ENCODE data around the gene ARHGAP15. TPM values are rescaled to one million over a fixed set of nuclear protein-coding genes. Genes with fewer than 3 reads are reported as not detected.

ARHGAP15 gene
- total and polyA plus RNA-seq, 2 experiments from 2014 or later = not detected

DNA sequence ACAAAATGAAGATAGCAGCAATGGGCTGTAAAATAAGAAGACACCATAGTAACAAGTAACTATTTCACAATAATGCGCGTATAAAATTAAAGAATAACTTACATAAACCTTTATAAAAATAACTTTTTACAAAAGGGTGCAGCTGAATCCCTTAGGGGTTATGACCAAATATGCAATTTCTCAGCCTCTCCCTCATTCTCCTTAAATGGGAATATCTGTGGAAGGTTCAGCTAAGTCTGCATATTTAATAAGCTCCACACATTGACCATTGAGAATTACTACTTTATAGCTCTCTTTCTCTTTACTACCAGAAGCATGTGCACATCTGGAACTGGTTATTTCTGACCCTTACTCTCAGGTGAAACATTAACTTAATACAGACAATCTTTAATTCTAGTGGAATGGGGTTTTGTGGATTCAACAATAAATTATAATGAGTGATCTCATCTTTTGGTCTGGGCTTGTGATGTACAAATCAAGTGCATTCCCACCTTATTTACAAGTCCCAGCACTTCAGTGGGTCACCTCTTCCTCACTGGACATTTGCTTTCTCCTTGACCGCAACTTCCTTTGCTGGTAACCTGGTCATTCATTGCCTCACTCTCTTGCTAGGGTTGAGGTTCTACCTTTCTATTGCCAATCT lies 15.7 kb downstream of the ARHGAP15 start:
- in situ Hi-C loops (cut with MboI) = no loop called here
- H3K4me2 ChIP-seq (ENCODE audit: unreplicated experiment) = no peak overlapping the region
- no peaks in the 10 kb centered on the region for H3K9me3 ChIP-seq (ENCODE audit: low read depth)
- H3K79me2 ChIP-seq (ENCODE audit: insufficient read depth) = no peaks in the 10 kb centered on the region
- no peaks in the 10 kb centered on the region; the same call in 1 of the 2 replicates for H3K27me3 ChIP-seq (replicated peaks; ENCODE audit: insufficient read depth)
- no peak overlapping the region for H3K27ac ChIP-seq
- DNase-seq = no peak
- WGBS, 2 experiments (ENCODE audit: low coverage in 1 of 2, low lambda C conversion rate in 2 of 2, missing lambda C conversion rate in 2 of 2) = 90 to 94% methylated on average over 3 of the region's 3 CpGs
- H3K9me2 ChIP-seq (ENCODE audit: insufficient read depth) = no peaks in the 10 kb centered on the region
- H3F3A ChIP-seq (ENCODE audit: insufficient read depth) = no peaks in the 10 kb centered on the region
- TF ChIP-seq EZH2 (IDR thresholded peaks at IDR 0.05; ENCODE audit: insufficient read depth, poor library complexity, severe bottlenecking) (no peak), EZH2phosphoT487 (IDR thresholded peaks at IDR 0.05; ENCODE audit: insufficient read depth, low read depth) (no peak)
- no peaks in the 10 kb centered on the region for H4K20me1 ChIP-seq (ENCODE audit: insufficient read depth)
- no peak overlapping the region for H3K4me3 ChIP-seq
- H3K36me3 ChIP-seq (ENCODE audit: low read depth) = no peaks in the 10 kb centered on the region
- no peaks in the 10 kb centered on the region for H3K4me1 ChIP-seq (ENCODE audit: insufficient read depth)
- H2AFZ ChIP-seq = no peak overlapping the region
- no peak overlapping the region for H3K9ac ChIP-seq

DNA sequence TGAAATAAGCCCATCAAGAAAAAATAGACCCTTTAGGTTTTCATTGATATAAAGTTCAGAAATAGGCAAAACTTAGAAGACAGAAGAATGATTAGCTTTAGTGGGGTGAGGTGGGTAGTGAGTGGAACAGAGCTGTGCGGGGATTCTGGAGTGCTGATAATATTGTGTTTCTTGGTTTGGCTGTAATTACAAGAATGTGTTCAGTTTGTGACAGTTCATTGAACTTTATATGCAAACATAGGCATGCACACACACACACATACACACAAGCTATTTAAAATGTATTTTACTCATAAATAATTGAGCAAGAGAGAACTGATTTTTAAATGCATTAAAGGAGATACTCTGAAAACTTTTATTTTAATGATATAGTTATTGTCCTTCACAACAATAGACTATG lies 17.1 kb downstream of the ARHGAP15 start:
- Histone ChIP-seq H3K79me2 (ENCODE audit: insufficient read depth) (no peaks in the 10 kb centered on the region), H4K20me1 (ENCODE audit: insufficient read depth) (no peaks in the 10 kb centered on the region), H3K4me1 (ENCODE audit: insufficient read depth) (no peaks in the 10 kb centered on the region), H3K36me3 (ENCODE audit: low read depth) (no peaks in the 10 kb centered on the region), H3K27me3 (replicated peaks; ENCODE audit: insufficient read depth) (no peaks in the 10 kb centered on the region; the same call in none of the 2 replicates), H3K9me2 (ENCODE audit: insufficient read depth) (no peaks in the 10 kb centered on the region), H3K4me2 (ENCODE audit: unreplicated experiment) (no peak overlapping the region), H3K9me3 (ENCODE audit: low read depth) (no peaks in the 10 kb centered on the region), H3K9ac (no peak overlapping the region), H3F3A (ENCODE audit: insufficient read depth) (no peaks in the 10 kb centered on the region), H3K4me3 (no peak overlapping the region), H2AFZ (no peak overlapping the region), H3K27ac (no peak overlapping the region)
- 0 to 7% methylated on average over 1 of the region's 1 CpG for WGBS, 2 experiments (ENCODE audit: low coverage in 1 of 2, low lambda C conversion rate in 2 of 2, missing lambda C conversion rate in 2 of 2)
- in situ Hi-C loops (cut with MboI) = no loop called here
- DNase-seq = no peak
- TF ChIP-seq EZH2phosphoT487 (IDR thresholded peaks at IDR 0.05; ENCODE audit: insufficient read depth, low read depth) = no peak
- no peak for TF ChIP-seq EZH2 (IDR thresholded peaks at IDR 0.05; ENCODE audit: insufficient read depth, poor library complexity, severe bottlenecking)

DNA sequence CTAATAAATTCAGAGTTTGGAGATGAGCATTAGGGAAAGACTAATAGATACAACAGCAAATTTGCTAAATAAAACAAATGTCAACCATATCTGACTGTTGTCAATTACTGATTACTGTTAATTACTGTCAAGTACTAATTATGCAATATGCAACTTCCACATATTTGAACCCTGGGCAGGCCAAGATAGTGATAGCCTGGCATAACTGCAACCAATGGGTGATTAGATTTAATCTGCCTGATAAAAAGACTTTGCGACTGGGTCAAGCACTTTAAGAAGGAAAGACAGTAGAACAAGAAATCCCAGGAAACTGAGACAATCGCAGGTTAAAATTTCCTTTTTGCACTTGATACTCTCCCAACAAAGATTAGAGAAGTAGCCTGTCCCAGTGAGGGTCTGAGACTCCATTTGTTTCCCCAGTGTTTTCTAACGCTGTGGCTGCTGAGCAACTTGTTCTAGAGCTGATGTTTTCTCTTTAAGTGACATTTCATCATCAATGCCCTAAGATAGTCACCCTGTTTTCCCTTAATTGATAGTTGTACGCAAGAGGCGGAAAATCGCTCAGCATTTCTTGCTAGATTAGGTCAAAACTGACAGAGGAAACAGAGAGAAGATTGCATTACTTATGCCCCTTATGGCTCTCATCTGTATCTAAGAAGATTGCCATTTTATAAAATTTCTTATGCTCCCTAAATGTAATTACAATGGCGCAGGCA lies 17.8 kb downstream of the ARHGAP15 start:
- Histone ChIP-seq H3K79me2 (ENCODE audit: insufficient read depth) (no peaks in the 10 kb centered on the region), H3K27me3 (replicated peaks; ENCODE audit: insufficient read depth) (no peaks in the 10 kb centered on the region; the same call in none of the 2 replicates), H3K36me3 (ENCODE audit: low read depth) (no peaks in the 10 kb centered on the region), H4K20me1 (ENCODE audit: insufficient read depth) (no peaks in the 10 kb centered on the region), H3K9me2 (ENCODE audit: insufficient read depth) (no peaks in the 10 kb centered on the region), H3K4me1 (ENCODE audit: insufficient read depth) (no peaks in the 10 kb centered on the region), H3K9me3 (ENCODE audit: low read depth) (no peaks in the 10 kb centered on the region), H3K4me3 (no peak overlapping the region), H3K9ac (no peak overlapping the region), H3F3A (ENCODE audit: insufficient read depth) (no peaks in the 10 kb centered on the region), H3K4me2 (ENCODE audit: unreplicated experiment) (no peak overlapping the region), H3K27ac (no peak overlapping the region), H2AFZ (no peak overlapping the region)
- no peak for DNase-seq
- in situ Hi-C loops (cut with MboI) = no loop called here
- TF ChIP-seq EZH2phosphoT487 (IDR thresholded peaks at IDR 0.05; ENCODE audit: insufficient read depth, low read depth) (no peak), EZH2 (IDR thresholded peaks at IDR 0.05; ENCODE audit: insufficient read depth, poor library complexity, severe bottlenecking) (no peak)
- 75 to 77% methylated on average over 7 of the region's 7 CpGs for WGBS, 2 experiments (ENCODE audit: low coverage in 1 of 2, low lambda C conversion rate in 2 of 2, missing lambda C conversion rate in 2 of 2)

DNA sequence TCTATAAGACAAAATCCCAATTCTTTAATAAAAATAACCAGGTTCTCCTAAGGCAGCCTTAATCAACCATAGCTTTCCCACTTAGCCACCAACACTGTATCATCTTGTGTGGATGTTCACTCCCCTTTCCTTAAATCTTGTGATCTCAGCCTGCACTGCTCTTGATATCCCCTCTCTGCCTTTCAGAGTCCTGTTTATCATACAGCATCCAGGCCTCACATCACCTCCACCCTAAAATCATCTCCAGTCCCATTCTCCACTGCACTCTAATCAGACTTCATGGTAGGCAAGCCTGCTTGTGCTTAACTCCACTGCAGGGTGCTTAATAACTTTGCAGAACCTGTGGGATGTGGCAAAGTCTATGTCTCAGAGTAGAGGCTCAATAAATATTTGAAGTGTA lies 18.8 kb downstream of the ARHGAP15 start:
- Histone ChIP-seq H3K36me3 (ENCODE audit: low read depth) (no peaks in the 10 kb centered on the region), H3K9me3 (ENCODE audit: low read depth) (no peaks in the 10 kb centered on the region), H3F3A (ENCODE audit: insufficient read depth) (no peaks in the 10 kb centered on the region), H3K79me2 (ENCODE audit: insufficient read depth) (no peaks in the 10 kb centered on the region), H3K9ac (no peak overlapping the region), H3K4me1 (ENCODE audit: insufficient read depth) (no peaks in the 10 kb centered on the region), H2AFZ (no peak overlapping the region), H3K4me2 (ENCODE audit: unreplicated experiment) (no peak overlapping the region), H3K27me3 (replicated peaks; ENCODE audit: insufficient read depth) (no peaks in the 10 kb centered on the region; the same call in none of the 2 replicates), H3K27ac (no peak overlapping the region), H3K9me2 (ENCODE audit: insufficient read depth) (no peaks in the 10 kb centered on the region), H3K4me3 (no peak overlapping the region), H4K20me1 (ENCODE audit: insufficient read depth) (no peaks in the 10 kb centered on the region)
- in situ Hi-C loops (cut with MboI) = no loop called here
- TF ChIP-seq EZH2phosphoT487 (IDR thresholded peaks at IDR 0.05; ENCODE audit: insufficient read depth, low read depth) (no peak), EZH2 (IDR thresholded peaks at IDR 0.05; ENCODE audit: insufficient read depth, poor library complexity, severe bottlenecking) (no peak)
- no peak for DNase-seq
